ENCODE data around the gene SORCS2.

DNA sequence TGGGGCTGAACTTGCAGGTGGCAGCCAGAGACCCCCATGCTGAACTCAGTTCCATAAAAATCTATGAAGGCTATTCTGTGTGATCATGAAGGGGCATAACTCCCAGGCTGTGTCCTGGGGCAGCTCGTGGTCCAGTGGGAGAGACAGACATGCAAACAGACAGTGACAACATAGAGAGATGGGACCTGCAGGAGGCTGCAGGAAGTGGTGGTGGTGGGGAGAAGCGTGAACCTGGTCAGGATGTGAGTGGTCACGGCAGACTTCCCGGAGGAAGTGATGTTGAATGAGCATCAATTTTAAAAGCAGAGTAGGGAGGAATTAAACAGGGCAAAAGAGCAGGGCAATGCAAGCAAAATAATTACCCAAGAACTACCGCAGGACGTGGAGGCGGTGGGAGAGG is 23.2 kb upstream of the SORCS2 start:
- TF ChIP-seq, protein P1, sequence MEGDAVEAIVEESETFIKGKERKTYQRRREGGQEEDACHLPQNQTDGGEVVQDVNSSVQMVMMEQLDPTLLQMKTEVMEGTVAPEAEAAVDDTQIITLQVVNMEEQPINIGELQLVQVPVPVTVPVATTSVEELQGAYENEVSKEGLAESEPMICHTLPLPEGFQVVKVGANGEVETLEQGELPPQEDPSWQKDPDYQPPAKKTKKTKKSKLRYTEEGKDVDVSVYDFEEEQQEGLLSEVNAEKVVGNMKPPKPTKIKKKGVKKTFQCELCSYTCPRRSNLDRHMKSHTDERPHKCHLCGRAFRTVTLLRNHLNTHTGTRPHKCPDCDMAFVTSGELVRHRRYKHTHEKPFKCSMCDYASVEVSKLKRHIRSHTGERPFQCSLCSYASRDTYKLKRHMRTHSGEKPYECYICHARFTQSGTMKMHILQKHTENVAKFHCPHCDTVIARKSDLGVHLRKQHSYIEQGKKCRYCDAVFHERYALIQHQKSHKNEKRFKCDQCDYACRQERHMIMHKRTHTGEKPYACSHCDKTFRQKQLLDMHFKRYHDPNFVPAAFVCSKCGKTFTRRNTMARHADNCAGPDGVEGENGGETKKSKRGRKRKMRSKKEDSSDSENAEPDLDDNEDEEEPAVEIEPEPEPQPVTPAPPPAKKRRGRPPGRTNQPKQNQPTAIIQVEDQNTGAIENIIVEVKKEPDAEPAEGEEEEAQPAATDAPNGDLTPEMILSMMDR (IDR thresholded peaks at IDR 0.05; ENCODE audit: low read depth, low read length) = no peak
- no peak for TF ChIP-seq EZH2phosphoT487 (IDR thresholded peaks at IDR 0.05; ENCODE audit: low read depth)
